H9 (cell line): ENCODE measurements around the gene ADCY5. TPM values are rescaled to one million over a fixed set of nuclear protein-coding genes. Genes with fewer than 3 reads are reported as not detected.

ENCODE experiments used
- DNase-seq: peaks from one replicate; pipeline ENCODE4 v3.0.0-alpha.2; 2017
- H2AFZ ChIP-seq: one replicate; pipeline ENCODE4 v1.6.1; 2013; ENCODE audit warnings: mild to moderate bottlenecking, low read length, control low read depth, moderate library complexity
- H2AK5ac ChIP-seq: 2 replicates; pipeline ENCODE4 v1.6.1; 2013; ENCODE audit warnings: low read length, control low read depth, mixed read lengths; ENCODE audit not compliant: insufficient read length
- H2BK120ac ChIP-seq: one replicate; pipeline ENCODE4 v1.6.1; 2013; ENCODE audit warnings: low read depth, mild to moderate bottlenecking, low read length, control low read depth, inconsistent platforms; ENCODE audit not compliant: poor library complexity, severe bottlenecking
- H2BK12ac ChIP-seq: 2 replicates; pipeline ENCODE4 v1.6.1; 2013; ENCODE audit warnings: low read length, control low read depth, mixed read lengths, low read depth; ENCODE audit not compliant: insufficient read length
- H2BK15ac ChIP-seq: 2 replicates; pipeline ENCODE4 v1.6.1; 2013; ENCODE audit warnings: low read depth, low read length, control low read depth
- H2BK20ac ChIP-seq: one replicate; pipeline ENCODE4 v1.6.1; 2013; ENCODE audit warnings: low read depth, mild to moderate bottlenecking, low read length, control low read depth, inconsistent platforms; ENCODE audit not compliant: poor library complexity, severe bottlenecking
- H2BK5ac ChIP-seq: 2 replicates; pipeline ENCODE4 v1.6.1; 2013; ENCODE audit warnings: low read length, control low read depth, mixed read lengths; ENCODE audit not compliant: insufficient read length
- H3K14ac ChIP-seq: 2 replicates; pipeline ENCODE4 v1.6.1; 2013; ENCODE audit warnings: low read length, control low read depth; ENCODE audit not compliant: insufficient read depth
- H3K18ac ChIP-seq: 2 replicates; pipeline ENCODE4 v1.6.1; 2013; ENCODE audit warnings: low read depth, mild to moderate bottlenecking, mixed read lengths, low read length, control low read depth; ENCODE audit not compliant: insufficient read length
- H3K23ac ChIP-seq: 2 replicates; pipeline ENCODE4 v1.6.1; 2013; ENCODE audit warnings: low read length, control low read depth, mixed read lengths, low read depth; ENCODE audit not compliant: insufficient read length
- H3K23me2 ChIP-seq: 2 replicates; pipeline ENCODE4 v1.6.1; 2013; ENCODE audit warnings: low read depth, mild to moderate bottlenecking, mixed read lengths, low read length, control low read depth; ENCODE audit not compliant: insufficient read length, poor library complexity, severe bottlenecking
- H3K27ac ChIP-seq: 2 replicates; pipeline ENCODE4 v1.5.1; 2013; ENCODE audit warnings: low read length, control low read depth, mixed read lengths, low read depth; ENCODE audit not compliant: insufficient read length
- H3K27me3 ChIP-seq: 2 replicates; pipeline ENCODE4 v1.6.1; 2013; ENCODE audit warnings: low read length, control low read depth, inconsistent platforms; ENCODE audit not compliant: insufficient read depth
- H3K4ac ChIP-seq: 2 replicates; pipeline ENCODE4 v1.6.1; 2013; ENCODE audit warnings: low read depth, mild to moderate bottlenecking, control low read depth, inconsistent platforms, low read length, moderate library complexity
- H3K4me1 ChIP-seq: 2 replicates; pipeline ENCODE4 v1.6.1; 2013; ENCODE audit warnings: low read length, control low read depth, inconsistent platforms; ENCODE audit not compliant: insufficient read depth
- H3K4me2 ChIP-seq: 2 replicates; pipeline ENCODE4 v1.6.1; 2013; ENCODE audit warnings: low read length, control low read depth, mixed read lengths; ENCODE audit not compliant: insufficient read length, insufficient read depth
- H3K56ac ChIP-seq: 2 replicates; pipeline ENCODE4 v1.6.1; 2013; ENCODE audit warnings: low read depth, mild to moderate bottlenecking, mixed read lengths, low read length, control low read depth; ENCODE audit not compliant: insufficient read length
- H3K79me1 ChIP-seq: 2 replicates; pipeline ENCODE4 v1.6.1; 2013; ENCODE audit warnings: low read depth, mild to moderate bottlenecking, moderate library complexity, low read length, control low read depth, inconsistent platforms; ENCODE audit not compliant: insufficient read depth, poor library complexity, severe bottlenecking
- H3K79me2 ChIP-seq: 2 replicates; pipeline ENCODE4 v1.6.1; 2013; ENCODE audit warnings: low read length, control low read depth, inconsistent platforms; ENCODE audit not compliant: insufficient read depth
- H3K9ac ChIP-seq: 2 replicates; pipeline ENCODE4 v1.6.1; 2013; ENCODE audit warnings: low read length, control low read depth, mixed read lengths; ENCODE audit not compliant: insufficient read length; ENCODE audit errors: extremely low read depth
- H3K9me3 ChIP-seq: one replicate; pipeline ENCODE4 v1.6.1; 2013; ENCODE audit warnings: low read depth, low read length, inconsistent platforms; ENCODE audit not compliant: control insufficient read depth
- H3T11ph ChIP-seq: one replicate; pipeline ENCODE4 v1.6.1; 2013; ENCODE audit warnings: mild to moderate bottlenecking, low read length, control low read depth, inconsistent platforms
- H4K20me1 ChIP-seq: one replicate; pipeline ENCODE4 v1.6.1; 2013; ENCODE audit not compliant: control insufficient read depth, insufficient read length, insufficient read depth
- H4K5ac ChIP-seq: 2 replicates; pipeline ENCODE4 v1.6.1; 2013; ENCODE audit warnings: low read depth, mild to moderate bottlenecking, mixed read lengths, low read length, control low read depth; ENCODE audit not compliant: insufficient read length
- H4K8ac ChIP-seq: replicated peaks from 2 replicates; pipeline ENCODE4 v1.6.1; 2013; ENCODE audit warnings: low read length, control low read depth, mixed read lengths, low read depth; ENCODE audit not compliant: insufficient read length
- H4K91ac ChIP-seq: 2 replicates; pipeline ENCODE4 v1.6.1; 2013; ENCODE audit warnings: low read depth, mild to moderate bottlenecking, moderate library complexity, mixed read lengths, low read length, control low read depth; ENCODE audit not compliant: insufficient read length
- H3K27ac Mint-ChIP-seq, 3 experiments: 2 replicates in 2 of 3; 3 replicates in 1 of 3; pipeline ENCODE4 v1.8.0; 2020 to 2021; ENCODE audit warnings: mixed read lengths in 3 of 3, mild to moderate bottlenecking in 1 of 3, moderate library complexity in 1 of 3
- H3K27me3 Mint-ChIP-seq: 2 replicates; pipeline ENCODE4 v1.8.0; 2021; ENCODE audit warnings: low read depth, mild to moderate bottlenecking, moderate library complexity, mixed read lengths
- H3K36me3 Mint-ChIP-seq, 3 experiments: 2 replicates in 2 of 3; 3 replicates in 1 of 3; pipeline ENCODE4 v1.8.0; 2020 to 2021; ENCODE audit warnings: low read depth in 3 of 3, mixed read lengths in 3 of 3; ENCODE audit not compliant: insufficient read depth in 1 of 3
- H3K4me1 Mint-ChIP-seq, 2 experiments: 2 replicates each; pipeline ENCODE4 v1.8.0; 2020; ENCODE audit warnings: mixed read lengths in 2 of 2
- H3K4me3 Mint-ChIP-seq, 2 experiments: 2 replicates in 1 of 2; 3 replicates in 1 of 2; pipeline ENCODE4 v1.8.0; 2020 to 2021; ENCODE audit warnings: mild to moderate bottlenecking in 2 of 2, mixed read lengths in 2 of 2, moderate library complexity in 1 of 2
- H3K9me3 Mint-ChIP-seq, 2 experiments: 2 replicates in 1 of 2; 3 replicates in 1 of 2; pipeline ENCODE4 v1.8.0; 2020; ENCODE audit warnings: mild to moderate bottlenecking in 2 of 2, mixed read lengths in 2 of 2, moderate library complexity in 1 of 2
- WGBS: extraction: QIAGEN DNeasy Blood & Tissue Kit; methylation state at CpG from one replicate; pipeline ENCODE4 v1.1.7; 2013; ENCODE audit warnings: missing lambda C conversion rate, low lambda C conversion rate, mixed read lengths; ENCODE audit not compliant: insufficient read length; ENCODE audit errors: extremely low coverage; 5-methylcytosine and 5-hydroxymethylcytosine counted together
- total RNA-seq: library from RNA; stranded (reverse); gene quantifications from 2 replicates; pipeline ENCODE4 v1.2.1, GENCODE V29; 2021
- TF ChIP-seq, protein P1 (sequence below): fragments of 200-600 bp; sonication (generic); conservative IDR thresholded peaks from 3 replicates; pipeline ENCODE4 v1.8.0; 2021; ENCODE audit warnings: antibody characterized with exemption, mild to moderate bottlenecking

ADCY5 gene
- total RNA-seq, 1 experiment from 2014 or later, result 5.0 TPM

DNA sequence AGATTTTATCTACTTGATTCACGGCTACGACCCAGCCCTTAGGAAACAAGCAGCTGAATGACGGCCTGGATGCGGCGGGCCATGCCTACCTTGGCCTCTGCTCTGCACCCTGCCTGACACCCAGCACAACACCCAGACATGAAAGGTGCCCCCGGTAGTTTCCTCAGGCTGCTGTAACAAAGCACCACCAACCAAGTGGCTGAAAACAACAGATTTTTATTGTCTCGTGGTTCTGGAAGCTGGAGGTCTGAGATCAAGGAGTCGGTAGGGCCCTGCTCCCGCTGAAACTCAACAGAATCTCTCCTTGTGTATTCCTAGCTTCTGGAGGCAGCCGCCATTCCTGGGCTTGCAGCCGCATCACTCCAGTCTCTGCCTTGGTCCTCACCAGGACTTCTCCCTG lies 111.7 kb downstream of the ADCY5 start:
- TF ChIP-seq, protein P1, sequence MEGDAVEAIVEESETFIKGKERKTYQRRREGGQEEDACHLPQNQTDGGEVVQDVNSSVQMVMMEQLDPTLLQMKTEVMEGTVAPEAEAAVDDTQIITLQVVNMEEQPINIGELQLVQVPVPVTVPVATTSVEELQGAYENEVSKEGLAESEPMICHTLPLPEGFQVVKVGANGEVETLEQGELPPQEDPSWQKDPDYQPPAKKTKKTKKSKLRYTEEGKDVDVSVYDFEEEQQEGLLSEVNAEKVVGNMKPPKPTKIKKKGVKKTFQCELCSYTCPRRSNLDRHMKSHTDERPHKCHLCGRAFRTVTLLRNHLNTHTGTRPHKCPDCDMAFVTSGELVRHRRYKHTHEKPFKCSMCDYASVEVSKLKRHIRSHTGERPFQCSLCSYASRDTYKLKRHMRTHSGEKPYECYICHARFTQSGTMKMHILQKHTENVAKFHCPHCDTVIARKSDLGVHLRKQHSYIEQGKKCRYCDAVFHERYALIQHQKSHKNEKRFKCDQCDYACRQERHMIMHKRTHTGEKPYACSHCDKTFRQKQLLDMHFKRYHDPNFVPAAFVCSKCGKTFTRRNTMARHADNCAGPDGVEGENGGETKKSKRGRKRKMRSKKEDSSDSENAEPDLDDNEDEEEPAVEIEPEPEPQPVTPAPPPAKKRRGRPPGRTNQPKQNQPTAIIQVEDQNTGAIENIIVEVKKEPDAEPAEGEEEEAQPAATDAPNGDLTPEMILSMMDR, result no peak
- H2BK20ac ChIP-seq, result no peak overlapping the region
- DNase-seq, result no peak
- H3K18ac ChIP-seq, result no peak overlapping the region
- no peak overlapping the region for H2AK5ac ChIP-seq
- Mint-ChIP-seq H3K9me3 (peaks cover 0 to 3% of the 10 kb centered on the region in 2 experiments; a peak in 1 of 5 replicates), H3K36me3 (no peaks in the 10 kb centered on the region), H3K4me3 (no peak overlapping the region), H3K27ac (no peak overlapping the region), H3K4me1 (no peaks in the 10 kb centered on the region), H3K27me3 (no peaks in the 10 kb centered on the region)
- no peaks in the 10 kb centered on the region for H3K9me3 ChIP-seq
- H3K27me3 ChIP-seq, result no peaks in the 10 kb centered on the region
- no peak overlapping the region for H2BK15ac ChIP-seq
- no peak overlapping the region for H2AFZ ChIP-seq
- H3K4me2 ChIP-seq, result no peak overlapping the region
- H3K79me2 ChIP-seq, result no peaks in the 10 kb centered on the region
- no peak overlapping the region for H3K14ac ChIP-seq
- H3K56ac ChIP-seq, result no peak overlapping the region
- H4K91ac ChIP-seq, result no peak overlapping the region
- no peaks in the 10 kb centered on the region for H4K20me1 ChIP-seq
- H2BK120ac ChIP-seq, result no peak overlapping the region
- H3K4me1 ChIP-seq, result no peaks in the 10 kb centered on the region
- H3K9ac ChIP-seq, result no peak overlapping the region
- H3K23me2 ChIP-seq, result no peaks in the 10 kb centered on the region
- no peaks in the 10 kb centered on the region for H3K79me1 ChIP-seq
- no peak overlapping the region for H2BK12ac ChIP-seq
- no peak overlapping the region for H3T11ph ChIP-seq
- H2BK5ac ChIP-seq, result no peak overlapping the region
- H4K5ac ChIP-seq, result no peak overlapping the region
- no peak overlapping the region for H3K23ac ChIP-seq
- no peak overlapping the region for H3K27ac ChIP-seq
- H4K8ac ChIP-seq, result no peak overlapping the region
- WGBS, result no CpG with 5 or more reads among the region's 11 CpGs
- H3K4ac ChIP-seq, result no peak overlapping the region
